ENCODE data around the gene PLA2G6. TPM values are rescaled to one million over a fixed set of nuclear protein-coding genes. Genes with fewer than 3 reads are reported as not detected.
A peak's percentile ranks its signal among the peaks of the same experiment; 100 is the strongest.

The PLA2G6 gene
- total RNA-seq, 1 donor = 12.3 TPM

- no peak for DNase-seq (ENCODE audit: low read depth)
- no peak overlapping the region for H3K4me3 ChIP-seq (ENCODE audit: low read depth, low read length)
- no peak for TF ChIP-seq CTCF (IDR thresholded peaks at IDR 0.05; ENCODE audit: insufficient read depth, low read length)
Observed at GRCh38 chr22:38199826-38200559, 18.4 kb upstream of the PLA2G6 start.

GRCh38 chr22:38196791-38197419 lies 15.3 kb upstream of the PLA2G6 start:
- TF ChIP-seq CTCF (IDR thresholded peaks at IDR 0.05; ENCODE audit: insufficient read depth, low read length) = no peak
- no peak for DNase-seq (ENCODE audit: low read depth)
- H3K4me3 ChIP-seq (ENCODE audit: low read depth, low read length) = no peak overlapping the region

GRCh38 chr22:38193580-38193979 lies 11.9 kb upstream of the PLA2G6 start:
- H3K4me3 ChIP-seq (ENCODE audit: low read depth, low read length) = no peak overlapping the region
- TF ChIP-seq CTCF (IDR thresholded peaks at IDR 0.05; ENCODE audit: insufficient read depth, low read length) = no peak
- DNase-seq (ENCODE audit: low read depth) = peak; percentile 59

GRCh38 chr22:38192475-38192863 lies 10.8 kb upstream of the PLA2G6 start:
- no peak for TF ChIP-seq CTCF (IDR thresholded peaks at IDR 0.05; ENCODE audit: insufficient read depth, low read length)
- no peak for DNase-seq (ENCODE audit: low read depth)
- no peak overlapping the region for H3K4me3 ChIP-seq (ENCODE audit: low read depth, low read length)

- no peak for DNase-seq (ENCODE audit: low read depth)
- no peak overlapping the region for H3K4me3 ChIP-seq (ENCODE audit: low read depth, low read length)
- TF ChIP-seq CTCF (IDR thresholded peaks at IDR 0.05; ENCODE audit: insufficient read depth, low read length) = no peak
Observed at GRCh38 chr22:38191731-38192474, 10.3 kb upstream of the PLA2G6 start.

GRCh38 chr22:38191055-38191454 lies 9.4 kb upstream of the PLA2G6 start:
- no peak for TF ChIP-seq CTCF (IDR thresholded peaks at IDR 0.05; ENCODE audit: insufficient read depth, low read length)
- no peak for DNase-seq (ENCODE audit: low read depth)
- H3K4me3 ChIP-seq (ENCODE audit: low read depth, low read length) = no peak overlapping the region
